Aortic smooth muscle cell (primary cell): Measurements from ENCODE around the gene GTPBP6. TPM values are rescaled to one million over a fixed set of nuclear protein-coding genes. Genes with fewer than 3 reads are reported as not detected.

Source experiments
- total RNA-seq: library from RNA; depleted of rRNA; stranded (reverse); fragments of >200 nt; gene quantifications from 2 replicates; pipeline ENCODE4 v1.2.3, GENCODE V29; 2014

The GTPBP6 gene
- 29.7 and 33.6 TPM in 2 replicates for total RNA-seq

GRCh38 chrX:318739-319578 lies at the start of gene GTPBP6:
GTPBP6 (minus strand) TSS chrX:318796; CDS start chrX:318787, 9 bp downstream.

GRCh38 chrX:281166-281999 lies 37.2 kb downstream of the GTPBP6 start, which contains the start of gene PLCXD1:
PLCXD1 (plus strand) TSS chrX:281381; CDS start chrX:284188, 2,807 bp downstream.

Other genes with a start within 250 kb of the GTPBP6 start
- gene PLCXD1, start 37.4 kb downstream of the GTPBP6 start, total RNA-seq, result 6.3 and 7.5 TPM in 2 replicates
- gene PPP2R3B, start 68.1 kb upstream of the GTPBP6 start, total RNA-seq, result 10.7 and 17.8 TPM in 2 replicates